ENCODE data around the gene CNTN4. TPM values are rescaled to one million over a fixed set of nuclear protein-coding genes. Genes with fewer than 3 reads are reported as not detected.

Gene CNTN4
- total RNA-seq, 1 experiment from 2014 or later, result 1.6 TPM

GRCh38 chr3:2823031-2823430 lies 724.4 kb downstream of the CNTN4 start:
- Mint-ChIP-seq H3K4me1 (no peaks in the 10 kb centered on the region), H3K27me3 (ENCODE audit: low read depth) (no peaks in the 10 kb centered on the region), H3K9me3 (no peaks in the 10 kb centered on the region), H3K4me3 (no peak overlapping the region), H3K27ac (peak overlapping the region in 1 of 3 experiments; percentile 26; a peak in 1 of 7 replicates), H3K36me3 (ENCODE audit: insufficient read depth in 1 of 3, low read depth in 3 of 3) (no peaks in the 10 kb centered on the region)
- Histone ChIP-seq H3K56ac (ENCODE audit: insufficient read length, low read depth, low read length) (no peak overlapping the region), H2AFZ (ENCODE audit: low read length) (no peak overlapping the region), H3K18ac (ENCODE audit: insufficient read length, low read depth, low read length) (no peak overlapping the region), H3K27me3 (ENCODE audit: insufficient read depth, low read length) (no peaks in the 10 kb centered on the region), H3K9me3 (ENCODE audit: control insufficient read depth, low read depth, low read length) (no peaks in the 10 kb centered on the region), H4K5ac (ENCODE audit: insufficient read length, low read depth, low read length) (no peak overlapping the region), H3K79me2 (ENCODE audit: insufficient read depth, low read length) (no peaks in the 10 kb centered on the region), H2BK20ac (ENCODE audit: low read depth, low read length, poor library complexity, severe bottlenecking) (no peak overlapping the region), H2AK5ac (ENCODE audit: insufficient read length, low read length) (no peak overlapping the region), H3K23me2 (ENCODE audit: insufficient read length, low read depth, low read length, poor library complexity, severe bottlenecking) (no peaks in the 10 kb centered on the region), H3K23ac (ENCODE audit: insufficient read length, low read depth, low read length) (no peak overlapping the region), H4K20me1 (ENCODE audit: control insufficient read depth, insufficient read depth, insufficient read length) (no peaks in the 10 kb centered on the region), H3K79me1 (ENCODE audit: insufficient read depth, low read depth, low read length, poor library complexity, severe bottlenecking) (no peaks in the 10 kb centered on the region), H4K8ac (replicated peaks; ENCODE audit: insufficient read length, low read depth, low read length) (no peak overlapping the region), H2BK12ac (ENCODE audit: insufficient read length, low read depth, low read length) (no peak overlapping the region), H3T11ph (ENCODE audit: low read length) (no peak overlapping the region), H2BK15ac (ENCODE audit: low read depth, low read length) (no peak overlapping the region), H3K4me1 (ENCODE audit: insufficient read depth, low read length) (no peaks in the 10 kb centered on the region; the same call in 1 of the 2 replicates), H3K14ac (ENCODE audit: insufficient read depth, low read length) (no peak overlapping the region), H2BK120ac (ENCODE audit: low read depth, low read length, poor library complexity, severe bottlenecking) (no peak overlapping the region), H3K27ac (ENCODE audit: insufficient read length, low read depth, low read length) (no peak overlapping the region), H3K9ac (ENCODE audit: extremely low read depth, insufficient read length, low read length) (no peak overlapping the region), H3K4ac (ENCODE audit: low read depth, low read length) (no peak overlapping the region), H4K91ac (ENCODE audit: insufficient read length, low read depth, low read length) (no peak overlapping the region), H2BK5ac (ENCODE audit: insufficient read length, low read length) (no peak overlapping the region), H3K4me2 (ENCODE audit: insufficient read depth, insufficient read length, low read length) (no peak overlapping the region)
- WGBS (ENCODE audit: extremely low coverage, insufficient read length, low lambda C conversion rate), result no CpG with 5 or more reads among the region's 5 CpGs
- TF ChIP-seq, protein P1, sequence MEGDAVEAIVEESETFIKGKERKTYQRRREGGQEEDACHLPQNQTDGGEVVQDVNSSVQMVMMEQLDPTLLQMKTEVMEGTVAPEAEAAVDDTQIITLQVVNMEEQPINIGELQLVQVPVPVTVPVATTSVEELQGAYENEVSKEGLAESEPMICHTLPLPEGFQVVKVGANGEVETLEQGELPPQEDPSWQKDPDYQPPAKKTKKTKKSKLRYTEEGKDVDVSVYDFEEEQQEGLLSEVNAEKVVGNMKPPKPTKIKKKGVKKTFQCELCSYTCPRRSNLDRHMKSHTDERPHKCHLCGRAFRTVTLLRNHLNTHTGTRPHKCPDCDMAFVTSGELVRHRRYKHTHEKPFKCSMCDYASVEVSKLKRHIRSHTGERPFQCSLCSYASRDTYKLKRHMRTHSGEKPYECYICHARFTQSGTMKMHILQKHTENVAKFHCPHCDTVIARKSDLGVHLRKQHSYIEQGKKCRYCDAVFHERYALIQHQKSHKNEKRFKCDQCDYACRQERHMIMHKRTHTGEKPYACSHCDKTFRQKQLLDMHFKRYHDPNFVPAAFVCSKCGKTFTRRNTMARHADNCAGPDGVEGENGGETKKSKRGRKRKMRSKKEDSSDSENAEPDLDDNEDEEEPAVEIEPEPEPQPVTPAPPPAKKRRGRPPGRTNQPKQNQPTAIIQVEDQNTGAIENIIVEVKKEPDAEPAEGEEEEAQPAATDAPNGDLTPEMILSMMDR (conservative IDR thresholded peaks at IDR 0.05), result no peak
- no peak for DNase-seq

Measured in H9 (cell line).